ENCODE data around the gene OSBPL8.

GRCh38 chr12:76480796-76481195 lies 78.8 kb downstream of the OSBPL8 start:
- TF ChIP-seq CTCF (IDR thresholded peaks at IDR 0.05; ENCODE audit: insufficient read depth, low read length, poor library complexity, severe bottlenecking) (no peak), EZH2phosphoT487 (conservative IDR thresholded peaks at IDR 0.05; ENCODE audit: low read length) (no peak)
